HG03097 (cell line): Measurements from ENCODE around the gene PTPRC.
"Not testable (repeated sequence)": the region's sequence is repeated elsewhere in the genome, so short reads cannot be mapped to it uniquely, and the experiment has no call there.

Experiments
- ATAC-seq: cut with Tn5 transposase; IDR thresholded peaks from one replicate; pipeline ENCODE4 v1.9.1; 2021; ENCODE audit not compliant: unreplicated experiment, low FRiP score

Gene PTPRC, protein sequence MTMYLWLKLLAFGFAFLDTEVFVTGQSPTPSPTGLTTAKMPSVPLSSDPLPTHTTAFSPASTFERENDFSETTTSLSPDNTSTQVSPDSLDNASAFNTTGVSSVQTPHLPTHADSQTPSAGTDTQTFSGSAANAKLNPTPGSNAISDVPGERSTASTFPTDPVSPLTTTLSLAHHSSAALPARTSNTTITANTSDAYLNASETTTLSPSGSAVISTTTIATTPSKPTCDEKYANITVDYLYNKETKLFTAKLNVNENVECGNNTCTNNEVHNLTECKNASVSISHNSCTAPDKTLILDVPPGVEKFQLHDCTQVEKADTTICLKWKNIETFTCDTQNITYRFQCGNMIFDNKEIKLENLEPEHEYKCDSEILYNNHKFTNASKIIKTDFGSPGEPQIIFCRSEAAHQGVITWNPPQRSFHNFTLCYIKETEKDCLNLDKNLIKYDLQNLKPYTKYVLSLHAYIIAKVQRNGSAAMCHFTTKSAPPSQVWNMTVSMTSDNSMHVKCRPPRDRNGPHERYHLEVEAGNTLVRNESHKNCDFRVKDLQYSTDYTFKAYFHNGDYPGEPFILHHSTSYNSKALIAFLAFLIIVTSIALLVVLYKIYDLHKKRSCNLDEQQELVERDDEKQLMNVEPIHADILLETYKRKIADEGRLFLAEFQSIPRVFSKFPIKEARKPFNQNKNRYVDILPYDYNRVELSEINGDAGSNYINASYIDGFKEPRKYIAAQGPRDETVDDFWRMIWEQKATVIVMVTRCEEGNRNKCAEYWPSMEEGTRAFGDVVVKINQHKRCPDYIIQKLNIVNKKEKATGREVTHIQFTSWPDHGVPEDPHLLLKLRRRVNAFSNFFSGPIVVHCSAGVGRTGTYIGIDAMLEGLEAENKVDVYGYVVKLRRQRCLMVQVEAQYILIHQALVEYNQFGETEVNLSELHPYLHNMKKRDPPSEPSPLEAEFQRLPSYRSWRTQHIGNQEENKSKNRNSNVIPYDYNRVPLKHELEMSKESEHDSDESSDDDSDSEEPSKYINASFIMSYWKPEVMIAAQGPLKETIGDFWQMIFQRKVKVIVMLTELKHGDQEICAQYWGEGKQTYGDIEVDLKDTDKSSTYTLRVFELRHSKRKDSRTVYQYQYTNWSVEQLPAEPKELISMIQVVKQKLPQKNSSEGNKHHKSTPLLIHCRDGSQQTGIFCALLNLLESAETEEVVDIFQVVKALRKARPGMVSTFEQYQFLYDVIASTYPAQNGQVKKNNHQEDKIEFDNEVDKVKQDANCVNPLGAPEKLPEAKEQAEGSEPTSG (N-terminal part only)

GRCh38 chr1:198638894-198639635, at the start of gene PTPRC:
Gene PTPRC (plus strand): TSS chr1:198639040. CDS start chr1:198639269, 229 bp downstream.
- ATAC-seq = peak; percentile 50

DNA sequence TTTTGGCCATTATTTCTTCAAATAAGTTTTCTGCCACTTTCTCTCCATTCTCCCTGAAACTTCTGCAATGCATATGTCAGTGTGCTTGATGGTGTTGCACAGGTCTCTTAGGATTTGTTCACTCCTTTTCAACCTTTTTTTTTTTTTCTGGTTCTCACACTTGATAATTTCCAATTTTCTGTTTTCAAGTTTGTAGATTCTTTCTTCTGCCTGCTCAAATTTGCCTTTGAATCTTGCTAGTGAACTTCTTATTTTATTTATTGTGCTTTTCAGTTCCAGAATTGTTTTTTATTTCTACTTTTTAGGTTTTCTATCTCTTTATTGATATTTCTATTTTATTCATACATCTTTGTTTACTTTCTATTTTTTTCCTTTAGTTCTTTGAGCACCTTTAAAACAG, 48.4 kb upstream of the PTPRC start:
- no peak for ATAC-seq

DNA sequence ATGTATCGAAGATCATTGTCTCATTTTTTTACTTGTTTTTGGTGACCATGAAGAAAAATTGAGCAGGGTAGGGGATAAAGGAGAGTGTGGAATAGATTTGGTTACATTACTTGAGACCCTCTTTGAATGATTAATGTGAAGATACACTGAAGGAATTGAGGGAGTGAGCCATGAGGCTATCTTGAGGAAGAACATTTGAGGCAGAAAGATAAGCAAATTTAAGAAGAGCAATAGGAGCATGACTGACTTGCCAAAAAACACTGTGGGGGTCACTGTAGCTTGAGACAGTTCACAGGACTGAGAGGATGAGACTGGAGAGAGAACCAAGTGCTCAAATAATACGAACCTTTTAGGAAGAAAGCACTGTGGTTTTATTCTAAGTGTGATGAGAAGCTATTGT, 43.1 kb upstream of the PTPRC start:
- no peak for ATAC-seq

GRCh38 chr1:198597690-198598430, 41.0 kb upstream of the PTPRC start:
- peak; percentile 34 for ATAC-seq

- ATAC-seq = peak; percentile 68
These were observed 40.0 kb upstream of the PTPRC start for GRCh38 chr1:198598796-198599321.

GRCh38 chr1:198599749-198600148, 39.1 kb upstream of the PTPRC start:
- no peak for ATAC-seq

- no peak for ATAC-seq
These were observed 37.9 kb upstream of the PTPRC start for GRCh38 chr1:198600906-198601305.

GRCh38 chr1:198601310-198601709, 37.5 kb upstream of the PTPRC start:
- not testable (repeated sequence) for ATAC-seq

- ATAC-seq = no peak
These were observed 36.6 kb upstream of the PTPRC start for GRCh38 chr1:198601936-198602889.

GRCh38 chr1:198604975-198605374, 33.9 kb upstream of the PTPRC start:
- ATAC-seq = no peak

- ATAC-seq = no peak
These were observed 33.4 kb upstream of the PTPRC start for GRCh38 chr1:198605406-198605805.

GRCh38 chr1:198606020-198606438, 32.8 kb upstream of the PTPRC start:
- ATAC-seq = no peak

DNA sequence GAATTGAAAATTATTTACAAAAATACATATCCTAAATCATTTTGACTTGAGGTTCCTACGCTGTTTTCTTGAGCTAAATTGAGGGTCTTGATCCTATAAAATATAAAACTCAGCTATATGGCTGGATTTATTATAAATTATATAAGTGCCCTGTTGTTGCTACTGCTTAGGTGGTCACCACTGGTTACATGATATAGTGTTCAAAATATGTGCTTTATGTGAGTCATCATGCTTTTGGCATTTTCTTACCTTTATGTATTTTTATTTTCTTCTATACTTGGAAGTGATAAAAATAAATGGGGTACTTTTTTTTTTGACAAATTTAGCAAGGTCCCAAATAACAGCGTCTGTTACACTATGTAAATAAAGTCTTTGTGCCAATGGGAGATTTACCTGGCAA, 31.1 kb upstream of the PTPRC start:
- no peak for ATAC-seq

DNA sequence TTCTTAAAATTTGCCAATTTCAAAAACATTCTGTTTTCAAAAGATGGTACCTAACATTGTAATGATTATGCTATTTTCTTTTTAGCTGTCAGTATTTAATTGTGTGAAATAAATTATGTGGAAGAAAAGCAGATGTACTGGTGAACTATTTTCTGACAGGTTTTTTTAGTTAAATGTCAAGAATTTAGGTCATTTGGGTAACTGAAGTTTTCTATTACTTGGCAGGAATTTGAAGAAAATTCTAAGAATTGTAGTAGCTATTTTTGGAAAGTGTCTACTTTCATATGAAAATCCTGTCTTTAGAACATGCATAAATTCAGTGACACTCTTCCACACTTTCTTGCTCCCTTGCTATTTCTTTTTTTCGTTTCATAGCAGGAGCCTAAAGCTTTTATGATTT, 28.5 kb upstream of the PTPRC start:
- ATAC-seq = no peak

GRCh38 chr1:198611219-198611618, 27.6 kb upstream of the PTPRC start:
- ATAC-seq = no peak

DNA sequence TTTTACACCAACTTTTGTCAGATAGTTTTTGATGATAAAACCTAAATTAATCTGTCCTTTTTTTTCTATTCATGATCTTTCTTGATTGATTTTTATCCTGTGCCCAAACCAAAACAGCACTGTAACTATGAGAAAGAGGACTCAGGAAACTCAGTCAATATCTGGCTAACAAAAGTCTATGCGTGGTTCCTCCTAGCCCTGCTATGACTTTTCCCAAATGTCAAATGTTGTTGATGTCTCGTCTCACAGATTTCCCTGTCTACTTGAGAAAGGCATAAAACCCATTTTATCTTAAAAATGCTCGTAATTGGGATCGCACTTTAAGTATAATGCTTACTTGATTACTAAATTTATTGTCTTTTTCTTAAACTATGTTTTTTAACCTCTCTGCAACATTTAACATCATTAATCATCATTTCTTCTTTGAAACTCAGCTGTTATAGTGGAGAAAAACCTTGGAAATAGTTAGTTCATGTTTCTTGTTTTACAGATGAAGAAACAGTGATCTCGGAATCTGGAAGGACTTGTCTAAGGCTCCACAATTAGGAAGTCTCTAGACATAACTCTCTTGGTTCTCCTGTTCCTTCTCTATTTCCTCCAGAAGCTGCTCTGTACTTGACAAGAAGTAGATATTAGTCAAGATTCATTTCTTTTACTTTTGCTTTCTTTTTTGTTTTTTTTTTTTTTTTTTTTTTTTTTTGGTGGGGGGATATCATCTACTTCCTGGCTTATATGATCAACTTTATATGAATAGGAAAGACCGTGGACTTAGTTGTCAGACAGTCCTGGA, 26.2 kb upstream of the PTPRC start:
- no peak for ATAC-seq

GRCh38 chr1:198617406-198617805, 21.4 kb upstream of the PTPRC start:
- ATAC-seq = no peak
